HG03342 (cell line): ENCODE results near the gene FGD3.
"Not testable (repeated sequence)": the region's sequence is repeated elsewhere in the genome, so short reads cannot be mapped to it uniquely, and the experiment has no call there.

ENCODE experiments used
- ATAC-seq: cut with Tn5 transposase; IDR thresholded peaks from one replicate; pipeline ENCODE4 v1.9.1; 2021; ENCODE audit warnings: mild to moderate bottlenecking, moderate library complexity; ENCODE audit not compliant: unreplicated experiment

Gene FGD3

GRCh38 chr9:93007529-93008058, 60.3 kb downstream of the FGD3 start:
- ATAC-seq: no peak

- ATAC-seq: no peak
Measured at GRCh38 chr9:93008457-93008856, 61.1 kb downstream of the FGD3 start.

GRCh38 chr9:93009337-93010015, 62.2 kb downstream of the FGD3 start:
- no peak for ATAC-seq

- no peak for ATAC-seq
Measured at GRCh38 chr9:93010056-93010455, 62.7 kb downstream of the FGD3 start.

DNA sequence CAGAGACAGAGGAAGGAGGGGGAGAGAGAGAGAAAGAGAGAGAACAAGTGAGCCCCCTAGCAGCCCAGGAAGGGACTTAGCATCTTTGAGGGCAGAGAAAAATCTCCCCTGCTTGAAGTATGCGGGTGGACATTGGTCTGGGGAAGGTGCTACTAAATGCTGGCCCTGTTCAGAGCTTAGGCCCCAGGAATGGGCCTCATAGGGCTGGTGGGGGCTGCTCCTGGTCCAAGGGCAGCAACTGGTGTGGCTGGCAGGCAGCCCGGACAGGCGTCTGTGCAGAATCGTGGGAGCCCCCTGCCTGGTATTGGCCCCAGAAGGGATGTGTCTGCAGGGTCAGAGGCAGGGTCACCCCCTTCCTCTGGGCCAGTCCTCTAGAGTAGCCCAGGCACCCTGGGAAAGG, 63.4 kb downstream of the FGD3 start:
- no peak for ATAC-seq

- no peak for ATAC-seq
Measured at GRCh38 chr9:93011114-93011513, 63.8 kb downstream of the FGD3 start.

DNA sequence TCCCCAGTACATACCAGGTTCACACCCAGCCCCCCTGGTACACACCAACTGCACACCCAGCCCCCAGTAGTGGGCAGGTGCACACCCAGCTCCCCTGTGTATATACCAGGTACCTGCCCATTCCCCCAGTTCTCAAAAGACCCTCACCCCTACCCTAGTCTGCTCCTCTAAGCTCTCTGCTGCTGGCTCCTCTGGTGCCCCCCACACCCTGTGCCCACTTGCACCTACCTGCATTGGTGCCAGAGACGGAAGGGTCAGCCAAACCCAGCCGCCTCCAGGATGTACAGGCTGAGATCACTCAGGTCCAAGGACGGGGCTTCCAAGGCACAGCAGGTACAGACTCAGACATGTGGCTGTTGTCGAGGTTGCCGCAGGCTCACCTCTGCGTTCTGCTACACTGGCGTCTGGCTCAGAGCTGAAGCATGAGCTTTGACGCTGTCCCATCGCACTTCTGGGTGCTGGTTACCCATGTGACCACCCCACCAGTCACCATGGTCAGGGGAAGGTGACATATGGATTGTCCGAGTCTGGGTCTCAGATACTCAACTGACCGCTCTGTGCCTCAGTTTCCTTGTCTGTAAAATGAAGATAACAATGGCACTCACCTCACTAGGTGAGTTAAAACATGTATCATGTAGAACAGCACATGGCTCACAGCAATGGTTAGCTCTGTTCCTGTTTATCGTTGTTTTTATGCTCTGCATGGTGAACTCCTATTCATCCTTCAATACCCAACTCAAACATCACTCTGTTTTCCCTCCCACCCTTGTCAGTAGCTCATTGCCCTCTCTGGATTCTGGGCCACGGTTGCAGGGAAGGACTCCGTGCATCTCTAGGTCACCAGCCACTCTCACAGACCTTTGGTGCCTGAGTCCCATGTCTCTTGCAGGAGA, 65.9 kb downstream of the FGD3 start:
- ATAC-seq: no peak

DNA sequence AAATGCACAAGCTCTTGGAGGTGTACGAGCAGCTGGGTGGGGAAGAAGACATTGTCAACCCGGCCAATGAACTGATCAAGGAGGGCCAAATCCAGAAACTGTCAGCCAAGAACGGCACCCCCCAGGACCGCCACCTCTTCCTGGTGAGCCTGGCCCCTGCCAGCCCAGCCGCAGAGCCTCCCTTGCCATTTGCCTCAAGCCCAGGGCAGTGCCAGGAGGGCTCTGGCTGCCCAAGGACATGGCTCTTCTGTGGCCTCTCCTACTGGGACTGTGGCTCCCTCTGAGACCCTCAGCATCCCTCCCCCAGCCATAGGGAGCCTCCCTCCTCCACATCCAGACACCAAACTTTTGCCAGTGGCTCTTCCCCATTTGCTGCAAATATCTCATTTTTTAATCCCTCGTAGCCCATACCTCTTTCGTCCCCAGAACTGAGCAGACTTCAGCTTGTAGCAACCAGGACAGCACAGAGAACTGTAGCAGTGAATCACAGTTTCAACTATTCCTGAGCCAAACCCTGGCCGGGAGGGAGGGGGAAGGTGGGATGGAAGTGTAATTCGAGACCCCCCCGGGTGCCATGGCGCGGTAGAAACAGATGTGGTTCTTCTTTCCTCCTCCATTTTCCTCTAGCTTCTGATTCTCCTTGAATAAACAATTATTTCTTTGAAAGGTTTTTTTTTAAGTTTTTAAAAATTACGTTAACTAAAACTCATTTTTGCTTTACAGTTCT, 66.7 kb downstream of the FGD3 start:
- ATAC-seq: no peak

- not testable (repeated sequence) for ATAC-seq
Measured at GRCh38 chr9:93015190-93015589, 67.9 kb downstream of the FGD3 start.

GRCh38 chr9:93017621-93018020, 70.3 kb downstream of the FGD3 start:
- no peak for ATAC-seq

DNA sequence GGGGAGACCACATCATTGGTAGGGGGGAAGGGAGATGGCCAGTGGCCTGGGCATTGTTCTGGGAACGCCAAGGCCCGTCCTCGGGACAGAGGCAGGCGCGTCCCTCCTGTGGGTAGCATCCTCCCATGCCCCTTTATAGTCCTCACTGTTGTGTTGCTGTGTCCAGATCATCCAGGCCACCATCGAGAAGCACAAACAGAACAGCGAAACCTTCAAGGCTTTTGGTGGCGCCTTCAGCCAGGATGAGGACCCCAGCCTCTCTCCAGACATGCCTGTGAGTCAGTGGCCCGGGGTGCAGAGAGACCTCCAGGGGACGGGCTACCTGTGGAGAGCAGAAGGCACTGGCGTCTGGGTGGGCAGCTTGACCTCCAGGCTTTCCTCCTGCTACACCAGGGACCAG, 72.8 kb downstream of the FGD3 start:
- no peak for ATAC-seq

GRCh38 chr9:93020771-93021670, 73.7 kb downstream of the FGD3 start:
- no peak for ATAC-seq

DNA sequence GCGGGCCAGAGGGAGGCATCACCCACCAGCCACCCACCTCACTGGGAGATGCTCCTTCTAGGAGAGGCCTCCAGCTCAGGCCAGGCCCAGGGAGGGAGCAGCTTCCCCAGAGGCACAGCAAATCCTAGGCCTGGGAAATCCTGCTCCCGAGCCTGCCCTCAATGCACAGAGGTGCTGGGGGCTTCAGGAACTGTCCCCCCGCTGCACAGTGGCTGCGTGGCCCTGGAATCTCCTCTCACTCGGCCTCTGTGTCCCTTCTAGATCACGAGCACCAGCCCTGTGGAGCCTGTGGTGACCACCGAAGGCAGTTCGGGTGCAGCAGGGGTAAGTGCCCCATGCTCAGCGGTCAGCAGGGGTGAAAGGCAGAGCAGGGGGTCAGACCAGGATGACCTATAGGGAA, 74.7 kb downstream of the FGD3 start:
- ATAC-seq: no peak

DNA sequence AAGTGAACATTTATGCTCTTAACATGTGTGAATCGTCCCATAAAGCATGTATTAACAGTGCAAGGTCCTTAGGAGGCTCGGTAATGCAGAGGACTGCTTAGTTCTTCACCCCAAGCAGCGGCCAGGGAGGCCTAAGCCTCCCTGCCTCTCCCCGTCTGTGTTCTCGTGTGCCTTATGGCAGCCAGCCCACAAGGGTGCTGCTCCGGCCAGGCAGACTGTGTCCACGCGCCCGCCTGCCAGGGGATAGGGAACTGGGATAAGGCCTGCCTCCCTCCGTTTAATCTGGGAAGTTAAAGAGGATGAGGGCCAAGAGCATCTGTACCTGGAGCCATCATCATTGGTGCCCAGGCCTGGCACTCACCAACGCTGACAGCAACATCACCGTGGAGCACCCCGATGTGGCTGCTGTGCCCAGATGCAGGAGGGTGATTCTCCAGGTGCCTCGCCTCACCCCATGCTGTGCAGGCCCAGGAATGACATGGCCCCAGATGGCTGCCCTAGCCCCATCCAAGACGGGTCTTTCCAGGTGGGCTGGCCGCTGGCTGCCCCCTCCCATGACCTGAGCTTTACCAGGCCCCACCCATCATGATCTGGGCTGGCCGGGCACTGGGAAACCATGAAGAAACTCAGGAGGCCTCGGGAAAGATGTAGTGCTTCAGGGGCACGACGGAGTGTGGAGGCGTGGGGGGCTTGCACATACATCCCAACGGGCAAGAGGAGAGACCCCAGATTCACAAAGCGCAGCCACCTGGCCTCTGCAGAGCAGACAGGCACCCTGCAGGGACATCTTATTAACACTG, 75.6 kb downstream of the FGD3 start:
- no peak for ATAC-seq

DNA sequence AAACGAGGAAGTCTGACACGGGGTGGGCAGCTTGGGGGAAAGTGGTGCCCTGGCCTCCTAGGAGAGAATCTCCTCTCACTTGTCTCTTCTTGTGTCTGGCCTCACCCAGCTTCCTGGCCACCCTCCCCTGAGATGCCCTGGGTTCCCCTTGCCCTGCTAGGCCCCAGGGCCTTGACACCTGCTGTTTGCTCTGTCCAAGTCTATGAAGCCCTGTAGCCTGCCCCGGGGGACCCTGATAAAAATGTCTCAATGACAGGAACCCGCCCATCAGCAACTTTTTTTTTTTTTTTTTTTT, 76.1 kb downstream of the FGD3 start:
- no peak for ATAC-seq

- ATAC-seq: no peak
Measured at GRCh38 chr9:93024646-93024910, 77.3 kb downstream of the FGD3 start.

DNA sequence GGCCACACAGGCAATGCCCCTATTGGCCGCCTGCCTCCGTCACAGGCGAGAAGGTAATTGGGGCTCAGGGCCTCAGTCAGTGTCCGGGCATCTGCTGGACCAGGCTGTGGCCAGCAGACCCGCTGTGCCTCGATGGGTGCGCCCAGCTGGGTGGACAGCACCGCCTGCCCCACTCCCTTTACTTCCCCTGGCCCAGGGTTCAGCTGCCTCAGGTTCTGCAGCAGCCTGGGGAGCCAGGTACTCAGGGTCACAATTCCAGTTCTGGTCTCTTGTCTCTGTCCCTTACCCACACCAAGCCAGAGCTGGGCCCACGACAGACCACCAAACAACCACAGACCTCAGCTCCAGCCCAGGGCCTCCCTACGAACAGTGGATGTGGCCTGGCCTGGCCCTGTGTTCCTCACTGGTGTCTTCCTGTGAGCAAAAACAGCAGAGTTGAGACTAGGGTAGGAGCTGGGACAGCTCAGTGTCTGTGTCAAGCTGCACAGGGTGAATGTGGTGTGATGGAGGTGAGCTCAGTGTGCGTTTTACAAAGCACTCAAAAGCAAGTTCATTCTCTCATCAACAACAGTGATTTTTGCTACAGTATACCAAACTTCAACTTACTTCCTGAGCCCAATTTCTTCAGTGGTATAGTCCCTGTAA, 77.8 kb downstream of the FGD3 start:
- ATAC-seq: no peak

- no peak for ATAC-seq
Measured at GRCh38 chr9:93025736-93026135, 78.4 kb downstream of the FGD3 start.

GRCh38 chr9:93026640-93027039, 79.3 kb downstream of the FGD3 start:
- ATAC-seq: no peak

GRCh38 chr9:93027750-93028149, 80.4 kb downstream of the FGD3 start:
- no peak for ATAC-seq
